PC-3 (cell line): ENCODE data around the gene TUBA4B. TPM values are rescaled to one million over a fixed set of nuclear protein-coding genes. Genes with fewer than 3 reads are reported as not detected.

Experiments used
- ATAC-seq: fragments of 200-7000 bp; cut with Tn5 transposase; 2 replicates; pipeline ENCODE4 v1.9.1; 2020; ENCODE audit warnings: mild to moderate bottlenecking, moderate library complexity
- BruUV-seq: library from RNA; stranded (reverse); fragments of 400-500 nt; replicated peaks from 2 replicates; lab custom pipeline; 2021; lab: Mats Ljungman, UMichigan
- CTCF ChIA-PET: fragments of 300-600 bp; sonication (Branson Sonifier 250); formaldehyde crosslinking; loops from one replicate; lab custom pipeline; 2022; ENCODE audit warnings: antibody characterized with exemption; lab: Charles Lee
- POLR2A ChIA-PET: fragments of 300-600 bp; sonication (Branson Sonifier 250); formaldehyde crosslinking; loops from one replicate; lab custom pipeline; 2022; ENCODE audit warnings: antibody characterized with exemption; ENCODE audit not compliant: unreplicated experiment; lab: Charles Lee
- DNase-seq: peaks from one replicate; pipeline ENCODE4 v3.0.0-alpha.2; 2015
- H2AFZ ChIP-seq: fragments of 300-600 bp; sonication (generic); 2 replicates; pipeline ENCODE4 v1.6.0; 2016; ENCODE audit warnings: antibody characterized with exemption, low read length
- H3F3A ChIP-seq: fragments of 300-600 bp; sonication (generic); one replicate; pipeline ENCODE4 v1.6.0; 2017; ENCODE audit warnings: antibody characterized with exemption, low read length, control low read depth, mild to moderate bottlenecking; ENCODE audit not compliant: unreplicated experiment
- H3K27ac ChIP-seq: fragments of 300-600 bp; sonication (generic); 2 replicates; pipeline ENCODE4 v1.5.1; 2016; ENCODE audit warnings: mild to moderate bottlenecking, low read length
- H3K27me3 ChIP-seq: fragments of 300-600 bp; sonication (generic); 2 replicates; pipeline ENCODE4 v1.6.1; 2016; ENCODE audit warnings: low read length, mixed read lengths
- H3K36me3 ChIP-seq: fragments of 300-600 bp; sonication (generic); 2 replicates; pipeline ENCODE4 v1.6.1; 2016; ENCODE audit warnings: low read depth, mixed run types, low read length, mixed read lengths
- H3K4me1 ChIP-seq: fragments of 300-600 bp; sonication (generic); 2 replicates; pipeline ENCODE4 v1.5.1; 2016; ENCODE audit warnings: low read length; ENCODE audit not compliant: insufficient read depth
- H3K4me2 ChIP-seq: fragments of 300-600 bp; sonication (generic); 2 replicates; pipeline ENCODE4 v1.6.0; 2016; ENCODE audit warnings: low read length
- H3K4me3 ChIP-seq: fragments of 300-600 bp; sonication (generic); 2 replicates; pipeline ENCODE4 v1.5.1; 2016; ENCODE audit warnings: mild to moderate bottlenecking, low read length, mixed read lengths
- H3K79me2 ChIP-seq: fragments of 300-600 bp; sonication (generic); 2 replicates; pipeline ENCODE4 v1.6.1; 2017; ENCODE audit warnings: low read length, mixed read lengths
- H3K9ac ChIP-seq: fragments of 300-600 bp; sonication (generic); 2 replicates; pipeline ENCODE4 v1.6.0; 2016; ENCODE audit warnings: mild to moderate bottlenecking, low read length
- H3K9me2 ChIP-seq: fragments of 300-600 bp; sonication (generic); replicated peaks from 2 replicates; pipeline ENCODE4 v1.6.1; 2016; ENCODE audit warnings: mixed run types, low read length, mixed read lengths
- H3K9me3 ChIP-seq: fragments of 300-600 bp; sonication (generic); 2 replicates; pipeline ENCODE4 v1.6.1; 2016; ENCODE audit warnings: low read length, mixed read lengths
- H4K20me1 ChIP-seq: fragments of 300-600 bp; sonication (generic); 2 replicates; pipeline ENCODE4 v1.6.1; 2016; ENCODE audit warnings: low read length, mixed read lengths
- EZH2 ChIP-seq: fragments of 300-600 bp; sonication (generic); IDR thresholded peaks from one replicate; pipeline ENCODE4 v1.6.1; 2017; ENCODE audit warnings: antibody characterized with exemption, mild to moderate bottlenecking, low read length; ENCODE audit not compliant: unreplicated experiment
- EZH2phosphoT487 ChIP-seq: fragments of 300-600 bp; sonication (generic); IDR thresholded peaks from 2 replicates; pipeline ENCODE4 v1.6.1; 2018; ENCODE audit warnings: mild to moderate bottlenecking, antibody characterized with exemption, low read length, borderline replicate concordance
- intact Hi-C: fragments of 100-400 bp; cut with micrococcal nuclease; formaldehyde crosslinking; loops from 2 replicates; pipeline ENCODE4 v1.9.0; 2023
- total RNA-seq: library from RNA; depleted of rRNA; stranded (reverse); fragments of >200 nt; gene quantifications from 2 replicates; pipeline ENCODE4 v1.2.3, GENCODE V29; 2014
- TF ChIP-seq, protein P1 (sequence below): fragments of 300-600 bp; sonication (generic); conservative IDR thresholded peaks from 2 replicates; pipeline ENCODE4 v1.5.1; 2017; ENCODE audit warnings: antibody characterized with exemption, low read depth, mild to moderate bottlenecking, low read length

Gene TUBA4B
- total RNA-seq, 1 experiment from 2014 or later: not detected

DNA sequence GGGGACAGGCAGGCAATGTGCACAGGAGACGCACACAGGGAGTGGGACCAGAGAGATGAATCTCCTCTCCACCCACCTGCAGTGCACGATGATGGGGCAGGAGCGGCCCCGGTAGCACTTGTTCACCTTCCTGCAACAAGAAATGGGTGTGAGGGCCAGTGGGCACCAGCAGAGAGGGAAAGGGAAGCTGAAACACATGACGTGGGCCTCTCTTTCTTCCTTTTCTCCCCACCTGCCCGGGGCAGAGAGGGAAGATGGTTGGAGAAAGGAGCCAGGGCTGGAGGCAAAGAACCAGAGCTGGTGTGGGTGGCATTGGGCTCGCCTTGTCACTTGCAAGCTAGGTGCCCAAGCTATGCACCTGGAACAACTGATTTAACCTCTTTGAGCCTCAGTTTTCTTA lies 38.4 kb downstream of the TUBA4B start:
- TF ChIP-seq EZH2 (no peak), EZH2phosphoT487 (no peak)
- TF ChIP-seq, protein P1, sequence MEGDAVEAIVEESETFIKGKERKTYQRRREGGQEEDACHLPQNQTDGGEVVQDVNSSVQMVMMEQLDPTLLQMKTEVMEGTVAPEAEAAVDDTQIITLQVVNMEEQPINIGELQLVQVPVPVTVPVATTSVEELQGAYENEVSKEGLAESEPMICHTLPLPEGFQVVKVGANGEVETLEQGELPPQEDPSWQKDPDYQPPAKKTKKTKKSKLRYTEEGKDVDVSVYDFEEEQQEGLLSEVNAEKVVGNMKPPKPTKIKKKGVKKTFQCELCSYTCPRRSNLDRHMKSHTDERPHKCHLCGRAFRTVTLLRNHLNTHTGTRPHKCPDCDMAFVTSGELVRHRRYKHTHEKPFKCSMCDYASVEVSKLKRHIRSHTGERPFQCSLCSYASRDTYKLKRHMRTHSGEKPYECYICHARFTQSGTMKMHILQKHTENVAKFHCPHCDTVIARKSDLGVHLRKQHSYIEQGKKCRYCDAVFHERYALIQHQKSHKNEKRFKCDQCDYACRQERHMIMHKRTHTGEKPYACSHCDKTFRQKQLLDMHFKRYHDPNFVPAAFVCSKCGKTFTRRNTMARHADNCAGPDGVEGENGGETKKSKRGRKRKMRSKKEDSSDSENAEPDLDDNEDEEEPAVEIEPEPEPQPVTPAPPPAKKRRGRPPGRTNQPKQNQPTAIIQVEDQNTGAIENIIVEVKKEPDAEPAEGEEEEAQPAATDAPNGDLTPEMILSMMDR: no peak
- Histone ChIP-seq H3K79me2 (no peaks in the 10 kb centered on the region), H3K27ac (no peak overlapping the region), H3K27me3 (no peaks in the 10 kb centered on the region), H3F3A (no peaks in the 10 kb centered on the region), H3K4me2 (no peak overlapping the region), H3K9me3 (no peaks in the 10 kb centered on the region), H3K9ac (no peak overlapping the region), H3K4me1 (peaks cover 23% of the 10 kb centered on the region), H3K36me3 (no peaks in the 10 kb centered on the region), H3K9me2 (no peaks in the 10 kb centered on the region), H2AFZ (no peak overlapping the region), H3K4me3 (no peak overlapping the region), H4K20me1 (no peaks in the 10 kb centered on the region)
- no TSS peak for BruUV-seq
- intact Hi-C loops: no loop called here
- DNase-seq: no peak
- ChIA-PET CTCF (no interaction called here), POLR2A (no interaction called here)
- ATAC-seq: no peak

DNA sequence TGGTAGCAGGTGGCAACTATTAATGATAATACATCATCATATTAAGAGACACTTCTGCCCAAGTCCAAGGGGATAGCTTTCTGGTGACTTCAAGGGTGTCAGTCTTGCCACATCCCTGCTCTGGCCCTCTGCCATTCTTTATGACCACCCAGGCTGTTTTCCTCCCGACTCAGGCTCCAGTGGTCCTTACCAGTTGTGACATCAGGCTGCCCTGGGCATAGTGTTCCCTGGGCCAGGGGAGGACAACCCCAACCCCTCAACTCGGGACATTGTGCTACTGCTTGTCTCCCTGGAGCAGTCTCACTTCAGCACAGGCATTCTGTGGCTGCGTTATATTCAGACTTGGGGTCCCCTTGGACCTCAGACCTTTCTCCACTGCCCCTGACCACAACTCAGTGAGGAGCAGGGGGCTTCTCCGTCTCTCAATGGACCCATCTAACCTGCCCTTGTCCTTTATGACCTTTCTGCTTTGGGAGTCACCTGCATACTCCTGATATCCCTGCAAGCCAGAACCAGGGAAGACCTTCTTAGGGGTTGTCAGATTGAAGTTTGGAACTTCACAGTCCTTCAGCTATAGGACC lies 39.0 kb downstream of the TUBA4B start:
- no peak overlapping the region for H3K4me2 ChIP-seq
- CTCF ChIA-PET: no interaction called here
- no peak overlapping the region for H3K4me3 ChIP-seq
- H3K79me2 ChIP-seq: no peaks in the 10 kb centered on the region
- intact Hi-C loops: no loop called here
- BruUV-seq: no TSS peak
- H3K9me2 ChIP-seq: no peaks in the 10 kb centered on the region
- H4K20me1 ChIP-seq: no peaks in the 10 kb centered on the region
- DNase-seq (no peak), ATAC-seq (no peak)
- no peaks in the 10 kb centered on the region for H3K36me3 ChIP-seq
- H3K27ac ChIP-seq: no peak overlapping the region
- H3K4me1 ChIP-seq: peaks cover 23% of the 10 kb centered on the region
- no peak overlapping the region for H2AFZ ChIP-seq
- POLR2A ChIA-PET: no interaction called here
- H3K9ac ChIP-seq: no peak overlapping the region
- TF ChIP-seq EZH2phosphoT487 (no peak), EZH2 (no peak)
- TF ChIP-seq, protein P1: no peak
- no peaks in the 10 kb centered on the region for H3K27me3 ChIP-seq
- H3F3A ChIP-seq: no peaks in the 10 kb centered on the region
- H3K9me3 ChIP-seq: no peaks in the 10 kb centered on the region

DNA sequence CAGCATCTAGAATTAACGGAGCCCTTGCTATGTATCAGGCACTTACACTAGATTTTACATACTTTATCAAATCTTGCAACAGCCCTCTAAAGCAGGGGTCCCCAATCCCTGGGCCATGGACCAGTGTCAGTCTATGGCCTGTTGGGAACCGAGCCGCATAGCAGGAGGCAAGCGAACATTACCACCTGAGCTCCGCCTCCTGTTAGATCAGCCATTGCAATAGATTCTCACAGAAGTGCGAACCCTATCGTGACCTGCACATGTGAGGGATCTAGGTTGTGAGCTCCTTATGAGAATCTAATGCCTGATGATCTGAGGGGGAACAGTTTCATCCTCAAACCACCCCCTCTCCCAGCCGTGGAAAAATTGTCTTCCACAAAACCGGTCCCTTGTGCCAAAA lies 39.6 kb downstream of the TUBA4B start:
- POLR2A ChIA-PET: no interaction called here
- Histone ChIP-seq H3K9me2 (no peaks in the 10 kb centered on the region), H3K27me3 (no peaks in the 10 kb centered on the region), H3K36me3 (no peaks in the 10 kb centered on the region), H3F3A (no peaks in the 10 kb centered on the region), H3K4me1 (peaks cover 23% of the 10 kb centered on the region), H3K79me2 (no peaks in the 10 kb centered on the region), H4K20me1 (no peaks in the 10 kb centered on the region), H2AFZ (no peak overlapping the region), H3K4me2 (no peak overlapping the region), H3K27ac (no peak overlapping the region), H3K9me3 (no peaks in the 10 kb centered on the region), H3K4me3 (no peak overlapping the region), H3K9ac (no peak overlapping the region)
- CTCF ChIA-PET: no interaction called here
- intact Hi-C loops: no loop called here
- TF ChIP-seq, protein P1: no peak
- no peak for TF ChIP-seq EZH2phosphoT487
- TF ChIP-seq EZH2: no peak
- ATAC-seq: no peak
- no TSS peak for BruUV-seq
- DNase-seq: no peak
